ENCODE data around the gene MNT. TPM values are rescaled to one million over a fixed set of nuclear protein-coding genes. Genes with fewer than 3 reads are reported as not detected.
A peak's percentile ranks its signal among the peaks of the same experiment; 100 is the strongest.
"Not testable (repeated sequence)": the region's sequence is repeated elsewhere in the genome, so short reads cannot be mapped to it uniquely, and the experiment has no call there.

MNT gene, protein sequence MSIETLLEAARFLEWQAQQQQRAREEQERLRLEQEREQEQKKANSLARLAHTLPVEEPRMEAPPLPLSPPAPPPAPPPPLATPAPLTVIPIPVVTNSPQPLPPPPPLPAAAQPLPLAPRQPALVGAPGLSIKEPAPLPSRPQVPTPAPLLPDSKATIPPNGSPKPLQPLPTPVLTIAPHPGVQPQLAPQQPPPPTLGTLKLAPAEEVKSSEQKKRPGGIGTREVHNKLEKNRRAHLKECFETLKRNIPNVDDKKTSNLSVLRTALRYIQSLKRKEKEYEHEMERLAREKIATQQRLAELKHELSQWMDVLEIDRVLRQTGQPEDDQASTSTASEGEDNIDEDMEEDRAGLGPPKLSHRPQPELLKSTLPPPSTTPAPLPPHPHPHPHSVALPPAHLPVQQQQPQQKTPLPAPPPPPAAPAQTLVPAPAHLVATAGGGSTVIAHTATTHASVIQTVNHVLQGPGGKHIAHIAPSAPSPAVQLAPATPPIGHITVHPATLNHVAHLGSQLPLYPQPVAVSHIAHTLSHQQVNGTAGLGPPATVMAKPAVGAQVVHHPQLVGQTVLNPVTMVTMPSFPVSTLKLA
- total RNA-seq = 10 to 100 TPM; 26.0 to 27.2 TPM
- long read RNA-seq, donor 1, partial matches to known transcripts = 1 of 14 reads
- long read RNA-seq, donor 1, other reads (novel, unspliced or antisense) = 13 of 14 reads
- long read RNA-seq, donor 2, partial matches to known transcripts = 0 of 7 reads
- long read RNA-seq, donor 2, other reads (novel, unspliced or antisense) = 7 of 7 reads

DNA sequence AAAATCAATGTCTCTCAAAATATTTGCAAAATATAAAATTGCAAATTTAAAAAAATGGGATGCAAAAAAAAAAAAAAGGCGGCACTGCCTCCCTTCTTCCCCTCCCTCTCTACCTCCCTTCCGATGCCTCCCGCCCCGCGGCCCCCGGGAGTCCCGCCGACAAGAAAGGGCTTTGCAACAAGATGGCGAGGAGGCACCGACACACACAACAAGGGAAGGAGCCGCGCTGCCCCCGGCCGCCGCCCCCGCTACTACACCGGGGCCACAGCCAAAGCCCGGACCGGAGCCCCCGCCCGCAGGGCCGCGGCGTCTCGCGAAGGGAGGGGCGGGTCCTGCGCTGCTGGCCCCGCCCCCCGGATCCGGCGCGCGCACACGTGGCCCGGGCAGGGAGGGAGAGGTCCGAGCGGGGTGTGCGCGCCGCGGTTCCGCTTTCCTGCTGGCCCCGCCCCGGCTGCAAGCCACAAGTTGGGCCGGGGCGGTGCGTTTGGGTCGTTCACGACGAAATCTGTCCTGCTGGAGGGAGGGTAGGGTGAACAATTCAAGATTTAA, at the start of gene MNT:
Gene MNT, minus strand, starts transcription at position 184 of the 549 bp plus-strand sequence. CDS start 348 bp downstream, outside the sequence.
- intact Hi-C loops (cut with DNase I) = no loop called here

DNA sequence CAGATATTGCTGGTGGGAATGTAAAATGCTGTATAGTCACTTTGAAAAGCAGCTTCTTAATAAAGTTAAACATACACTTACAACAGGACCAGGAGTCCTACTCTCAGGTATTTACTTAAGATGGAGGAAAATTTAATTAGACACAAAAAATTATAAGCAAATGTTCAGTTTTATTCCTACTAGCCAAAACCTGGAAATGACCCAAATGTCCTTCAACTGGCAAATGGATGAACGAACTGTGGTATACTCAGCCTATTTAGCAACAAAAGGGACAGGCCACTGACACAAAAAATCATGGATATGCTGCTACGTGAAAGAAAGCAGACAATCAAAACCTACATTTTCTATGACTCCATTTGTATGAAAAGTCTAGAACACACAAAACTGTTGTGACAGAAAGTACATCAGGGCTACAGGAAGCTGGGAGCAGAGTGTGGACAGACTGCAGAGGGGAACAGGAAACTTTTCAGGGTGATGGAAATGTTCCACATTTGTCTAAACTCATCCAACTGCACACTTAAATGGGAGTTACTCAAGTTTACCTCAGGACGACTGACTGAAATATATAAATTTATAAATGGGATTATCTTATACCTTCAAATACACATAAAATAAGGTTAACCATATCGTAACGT, 49.3 kb upstream of the MNT start:
- DNase-seq (ENCODE audit: low spot score) = no peak
- intact Hi-C loops (cut with DNase I) = no loop called here

More for the DNA sequence above, at the start of gene MNT:
- peak; percentile 98 for DNase-seq (ENCODE audit: low spot score)

DNA sequence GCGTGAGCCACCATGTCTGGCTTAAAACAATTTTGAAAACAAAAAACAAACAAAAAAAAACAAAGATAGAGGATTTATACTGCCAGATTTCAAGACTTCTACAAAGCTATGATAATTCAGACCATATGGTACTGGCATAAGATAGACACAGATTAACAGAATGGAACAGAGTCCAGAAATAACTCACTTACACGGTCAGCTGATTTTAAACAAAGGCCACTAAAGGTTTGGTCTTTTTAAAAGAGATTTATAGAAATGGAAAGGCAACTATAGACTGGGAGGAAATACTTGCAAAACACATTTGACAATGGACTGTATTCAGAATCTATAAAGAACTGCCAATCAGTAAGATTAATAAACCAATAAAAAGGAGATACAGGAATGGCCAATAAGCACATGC, 48.6 kb upstream of the MNT start:
- intact Hi-C loops (cut with DNase I) = no loop called here

GRCh38 chr17:2447479-2447878, 46.6 kb upstream of the MNT start:
- DNase-seq (ENCODE audit: low spot score); intact Hi-C loops (cut with DNase I): not testable (repeated sequence)

More for the DNA sequence above, 48.6 kb upstream of the MNT start:
- no peak for DNase-seq (ENCODE audit: low spot score)

DNA sequence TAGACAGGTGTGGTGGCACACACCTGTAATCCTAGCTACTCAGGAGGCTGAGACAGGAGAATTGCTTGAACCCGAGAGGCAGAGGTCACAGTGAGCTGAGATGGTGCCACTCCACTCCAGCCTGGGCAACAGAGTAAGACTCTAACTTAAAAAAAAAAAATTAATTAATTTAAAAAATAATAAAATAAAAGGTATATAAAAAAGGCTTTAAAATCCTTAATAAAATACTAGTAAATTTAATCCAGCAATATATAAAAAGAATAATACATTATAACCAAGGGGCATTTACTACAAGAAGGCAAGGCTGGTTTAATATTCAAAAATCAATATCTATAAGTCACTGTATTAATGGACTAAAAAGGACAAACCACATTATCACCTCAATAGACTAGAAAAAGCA, 44.8 kb upstream of the MNT start:
- intact Hi-C loops (cut with DNase I) = no loop called here
- no peak for DNase-seq (ENCODE audit: low spot score)

- intact Hi-C loops (cut with DNase I) = no loop called here
Measured at GRCh38 chr17:2444382-2444781, 43.5 kb upstream of the MNT start.

DNA sequence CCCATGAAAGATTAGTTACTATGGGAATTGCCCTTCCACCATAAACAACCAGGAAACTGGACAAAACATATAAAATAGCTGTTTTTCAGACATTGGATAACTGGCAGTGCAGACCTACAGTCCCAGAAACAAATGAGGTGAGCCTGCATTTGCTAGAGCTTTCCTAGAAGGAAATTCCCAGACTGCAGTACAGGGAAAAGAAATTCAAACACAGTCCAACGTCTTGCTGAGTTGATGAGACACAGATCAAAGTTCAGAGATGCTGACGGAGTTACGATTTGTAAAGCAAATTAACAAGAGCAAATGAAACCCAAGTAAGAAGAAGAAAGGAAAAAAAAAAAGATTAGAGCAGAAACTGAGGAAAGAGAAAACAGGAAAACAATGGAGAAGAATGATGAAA, 41.3 kb upstream of the MNT start:
- intact Hi-C loops (cut with DNase I) = no loop called here
- DNase-seq (ENCODE audit: low spot score) = no peak

More at GRCh38 chr17:2444382-2444781, 43.5 kb upstream of the MNT start:
- DNase-seq (ENCODE audit: low spot score) = no peak

DNA sequence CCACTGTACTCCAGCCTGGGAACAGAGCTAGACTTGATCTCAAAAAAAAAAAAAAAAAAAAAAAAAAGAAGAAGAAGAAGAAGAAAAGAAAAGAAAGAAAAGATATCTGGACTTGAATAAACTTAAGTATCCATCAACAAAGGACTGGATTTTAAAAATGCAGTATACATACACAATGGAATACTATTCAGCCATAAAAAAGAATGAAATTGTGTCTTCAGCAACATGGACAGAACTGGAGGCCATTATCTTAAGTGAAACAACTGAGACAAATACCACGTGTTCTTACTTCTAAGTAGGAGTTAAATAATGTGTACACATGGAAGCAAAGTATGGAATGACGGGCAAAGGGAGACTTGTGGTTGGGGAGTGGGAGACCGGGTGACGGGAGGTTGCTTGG, 40.1 kb upstream of the MNT start:
- DNase-seq (ENCODE audit: low spot score) = no peak
- intact Hi-C loops (cut with DNase I) = no loop called here

GRCh38 chr17:2439997-2440396, 39.1 kb upstream of the MNT start:
- DNase-seq (ENCODE audit: low spot score); intact Hi-C loops (cut with DNase I): not testable (repeated sequence)

GRCh38 chr17:2438823-2439222, 38.0 kb upstream of the MNT start:
- no peak for DNase-seq (ENCODE audit: low spot score)
- intact Hi-C loops (cut with DNase I) = no loop called here

GRCh38 chr17:2436316-2436905, 35.6 kb upstream of the MNT start:
- intact Hi-C loops (cut with DNase I) = no loop called here
- no peak for DNase-seq (ENCODE audit: low spot score)

- DNase-seq (ENCODE audit: low spot score) = no peak
- intact Hi-C loops (cut with DNase I) = no loop called here
Measured at GRCh38 chr17:2435862-2436261, 35.0 kb upstream of the MNT start.

GRCh38 chr17:2435181-2435741, 34.4 kb upstream of the MNT start:
- intact Hi-C loops (cut with DNase I) = no loop called here
- DNase-seq (ENCODE audit: low spot score) = no peak

GRCh38 chr17:2433696-2434095, 32.8 kb upstream of the MNT start:
- DNase-seq (ENCODE audit: low spot score) = no peak
- intact Hi-C loops (cut with DNase I) = no loop called here

GRCh38 chr17:2427910-2428309, 27.1 kb upstream of the MNT start:
- no peak for DNase-seq (ENCODE audit: low spot score)
- intact Hi-C loops (cut with DNase I) = no loop called here

GRCh38 chr17:2427215-2427614, 26.4 kb upstream of the MNT start:
- intact Hi-C loops (cut with DNase I) = no loop called here
- DNase-seq (ENCODE audit: low spot score) = no peak

DNA sequence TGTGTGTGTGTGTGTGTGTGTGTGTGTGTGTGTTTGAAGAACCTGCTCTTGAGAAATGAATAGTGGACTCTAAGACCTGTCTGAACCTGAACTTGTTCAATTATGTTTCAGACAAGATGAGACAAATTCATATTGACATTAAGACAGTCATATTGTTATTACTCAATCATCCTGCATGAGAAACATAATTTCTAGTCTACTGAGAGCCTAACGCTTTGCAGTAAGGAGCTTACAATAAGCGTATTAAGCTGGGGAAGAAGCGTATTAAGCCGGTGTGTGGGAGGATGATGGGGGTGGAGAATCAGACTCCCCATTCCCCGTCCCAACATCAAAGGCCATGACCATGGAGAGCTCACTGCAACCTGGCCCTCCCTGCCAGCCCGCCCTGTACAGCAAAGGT, 22.4 kb upstream of the MNT start:
- intact Hi-C loops (cut with DNase I) = no loop called here

DNA sequence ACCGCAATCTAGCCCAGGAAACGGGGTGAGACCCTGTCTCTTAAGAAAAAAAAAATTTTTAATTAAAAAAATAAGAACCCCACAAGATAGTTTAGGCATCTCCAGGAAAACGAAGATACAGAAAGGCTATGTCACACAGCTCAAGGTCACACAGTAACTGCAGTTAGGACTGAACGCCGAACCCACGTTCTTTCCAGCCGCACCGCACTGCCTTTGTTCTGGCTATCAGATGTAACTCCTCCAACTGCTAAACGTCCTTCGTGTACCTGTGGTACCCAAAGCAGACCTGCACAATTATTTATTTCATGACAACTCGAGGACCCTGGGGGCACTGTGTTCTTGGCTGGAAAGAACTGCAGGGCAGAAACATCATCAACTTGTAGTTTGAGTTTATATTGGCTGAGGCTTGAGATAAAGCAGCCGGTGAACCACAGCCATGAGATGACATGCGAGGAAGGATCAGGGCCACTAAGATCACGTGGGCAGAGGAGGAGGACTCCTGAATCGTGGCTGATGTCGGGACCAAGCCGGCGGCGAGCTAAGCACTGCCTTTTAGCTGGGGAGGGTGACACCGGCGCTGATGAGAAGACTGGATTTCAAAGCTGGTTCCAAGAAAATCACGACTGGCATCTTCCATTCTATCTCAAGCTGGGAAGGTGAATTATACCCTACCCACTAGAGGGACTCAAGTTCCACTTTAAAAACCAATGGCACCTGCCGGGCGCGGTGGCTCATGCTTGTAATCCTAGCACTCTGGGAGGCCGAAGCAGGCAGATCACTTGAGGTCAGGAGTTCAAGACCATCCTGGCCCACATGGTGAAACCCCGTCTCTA, 20.7 kb upstream of the MNT start:
- intact Hi-C loops (cut with DNase I) = no loop called here
- DNase-seq (ENCODE audit: low spot score) = peak; percentile 74

More for the DNA sequence above, 22.4 kb upstream of the MNT start:
- DNase-seq (ENCODE audit: low spot score) = no peak
